Keratinocyte (primary cell): ENCODE data around the gene CCBE1. TPM values are rescaled to one million over a fixed set of nuclear protein-coding genes. Genes with fewer than 3 reads are reported as not detected.

Source experiments
- DNase-seq: peaks from one replicate; pipeline ENCODE4 v3.0.0-alpha.2; 2011; ENCODE audit warnings: low read depth, missing footprints, low spot score
- FAIRE-seq: peaks from 2 replicates; lab custom pipeline; 2011; peaks lifted over from hg19 to GRCh38; lab: Jason Lieb, UNC
- H2AFZ ChIP-seq: 2 replicates; pipeline ENCODE4 v1.6.0; 2012; ENCODE audit warnings: low read length, control low read depth, inconsistent platforms; ENCODE audit not compliant: control insufficient read depth
- H3K27ac ChIP-seq: 2 replicates; pipeline ENCODE4 v1.5.1; 2011; ENCODE audit warnings: low read length; ENCODE audit not compliant: control insufficient read depth, insufficient read depth
- H3K27me3 ChIP-seq: 3 replicates; pipeline ENCODE4 v1.6.0; 2011; ENCODE audit warnings: low read length; ENCODE audit not compliant: control insufficient read depth, insufficient read depth; ENCODE audit errors: extremely low read depth
- H3K36me3 ChIP-seq, 2 experiments: 2 replicates in 1 of 2; 3 replicates in 1 of 2; pipeline ENCODE4 v1.5.1; 2011; ENCODE audit warnings: low read length in 2 of 2, mild to moderate bottlenecking in 1 of 2; ENCODE audit not compliant: control insufficient read depth in 2 of 2, insufficient read depth in 2 of 2; ENCODE audit errors: extremely low read depth in 1 of 2
- H3K4me1 ChIP-seq: 3 replicates; pipeline ENCODE4 v1.5.1; 2011; ENCODE audit warnings: low read length; ENCODE audit not compliant: control insufficient read depth, insufficient read depth; ENCODE audit errors: extremely low read depth
- H3K4me2 ChIP-seq: 3 replicates; pipeline ENCODE4 v1.6.0; 2011; ENCODE audit warnings: low read depth, low read length; ENCODE audit not compliant: control insufficient read depth, insufficient read depth; ENCODE audit errors: extremely low read depth
- H3K4me3 ChIP-seq, 3 experiments: fragments of 200-600 bp in 1 of 3; sonication (generic) in 1 of 3; 2 replicates in 2 of 3; 3 replicates in 1 of 3; pipeline ENCODE4 v1.5.1; 2011 to 2016; ENCODE audit warnings: low read length in 3 of 3, mild to moderate bottlenecking in 3 of 3, control low read depth in 2 of 3, inconsistent platforms in 1 of 3, low read depth in 1 of 3, mixed read lengths in 1 of 3, mixed run types in 1 of 3, moderate library complexity in 1 of 3; ENCODE audit not compliant: control insufficient read depth in 2 of 3, insufficient read depth in 2 of 3; ENCODE audit errors: extremely low read depth in 1 of 3
- H3K79me2 ChIP-seq: 2 replicates; pipeline ENCODE4 v1.6.0; 2012; ENCODE audit warnings: low read length; ENCODE audit not compliant: control insufficient read depth, insufficient read depth
- H3K9ac ChIP-seq: 3 replicates; pipeline ENCODE4 v1.6.0; 2011; ENCODE audit warnings: low read length; ENCODE audit not compliant: control insufficient read depth, insufficient read depth; ENCODE audit errors: extremely low read depth
- H3K9me1 ChIP-seq: 3 replicates; pipeline ENCODE4 v1.6.0; 2011; ENCODE audit warnings: low read length; ENCODE audit not compliant: control insufficient read depth, insufficient read depth; ENCODE audit errors: extremely low read depth
- H3K9me3 ChIP-seq: 2 replicates; pipeline ENCODE4 v1.5.1; 2012; ENCODE audit warnings: low read depth, low read length; ENCODE audit not compliant: control insufficient read depth
- H4K20me1 ChIP-seq: 3 replicates; pipeline ENCODE4 v1.6.0; 2011; ENCODE audit warnings: low read length; ENCODE audit not compliant: control insufficient read depth, insufficient read depth; ENCODE audit errors: extremely low read depth
- EZH2 ChIP-seq: IDR thresholded peaks from one replicate; pipeline ENCODE4 v1.6.1; 2012; ENCODE audit warnings: inconsistent platforms, mild to moderate bottlenecking, low read length, moderate library complexity
- dilution Hi-C: fragments of 300-500 bp; cut with MboI; formaldehyde crosslinking; loops from one replicate; pipeline ENCODE4 v1.7.0; 2020; ENCODE audit warnings: low sequenced_read_pairs; ENCODE audit not compliant: extremely low pct_ligation_motif_present
- polyA plus RNA-seq, 5 experiments: library from polyadenylated mRNA; depleted of rRNA in 3 of 5; stranded (reverse) in 3 of 5; stranded (forward) in 1 of 5; unstranded in 1 of 5; fragments of >200 nt; gene quantifications; 1 replicate in 1 of 5; 2 replicates in 3 of 5; 3 replicates in 1 of 5; pipeline versions ENCODE4 v1.2.1 to v1.2.3, GENCODE V29; 2011 to 2012; ENCODE audit warnings: missing spikeins in 2 of 5, low read depth in 1 of 5, low replicate concordance in 1 of 5
- TF ChIP-seq, protein P1 (sequence below), 3 experiments: IDR thresholded peaks in 1 of 3; conservative IDR thresholded peaks in 1 of 3; optimal IDR thresholded peaks in 1 of 3; 2 replicates in 2 of 3; 3 replicates in 1 of 3; pipeline versions ENCODE3 to v1.5.1; 2011; ENCODE audit warnings: low read length in 3 of 3, mild to moderate bottlenecking in 3 of 3, moderate library complexity in 2 of 3, control low read depth in 1 of 3, inconsistent platforms in 1 of 3; ENCODE audit not compliant: insufficient read depth in 2 of 3; ENCODE audit errors: extremely low read depth in 1 of 3

The CCBE1 gene
- polyA plus RNA-seq, 1 donor (not counting 4 experiments of a cell fraction or from before 2014, with no cell fraction given) = 20.1 TPM

- peaks cover 30% of the 10 kb centered on the region for H3K4me1 ChIP-seq
- no peak overlapping the region for H3K27ac ChIP-seq
- dilution Hi-C loops = no loop called here
- H3K79me2 ChIP-seq = no peaks in the 10 kb centered on the region
- H2AFZ ChIP-seq = no peak overlapping the region
- no peaks in the 10 kb centered on the region for H3K36me3 ChIP-seq
- no peaks in the 10 kb centered on the region for H3K9me3 ChIP-seq
- no peak overlapping the region for H3K9ac ChIP-seq
- no peak for DNase-seq
- H3K9me1 ChIP-seq = peaks cover 3% of the 10 kb centered on the region
- no peak overlapping the region for H3K4me3 ChIP-seq
- no peak overlapping the region for H3K4me2 ChIP-seq
- TF ChIP-seq, protein P1, sequence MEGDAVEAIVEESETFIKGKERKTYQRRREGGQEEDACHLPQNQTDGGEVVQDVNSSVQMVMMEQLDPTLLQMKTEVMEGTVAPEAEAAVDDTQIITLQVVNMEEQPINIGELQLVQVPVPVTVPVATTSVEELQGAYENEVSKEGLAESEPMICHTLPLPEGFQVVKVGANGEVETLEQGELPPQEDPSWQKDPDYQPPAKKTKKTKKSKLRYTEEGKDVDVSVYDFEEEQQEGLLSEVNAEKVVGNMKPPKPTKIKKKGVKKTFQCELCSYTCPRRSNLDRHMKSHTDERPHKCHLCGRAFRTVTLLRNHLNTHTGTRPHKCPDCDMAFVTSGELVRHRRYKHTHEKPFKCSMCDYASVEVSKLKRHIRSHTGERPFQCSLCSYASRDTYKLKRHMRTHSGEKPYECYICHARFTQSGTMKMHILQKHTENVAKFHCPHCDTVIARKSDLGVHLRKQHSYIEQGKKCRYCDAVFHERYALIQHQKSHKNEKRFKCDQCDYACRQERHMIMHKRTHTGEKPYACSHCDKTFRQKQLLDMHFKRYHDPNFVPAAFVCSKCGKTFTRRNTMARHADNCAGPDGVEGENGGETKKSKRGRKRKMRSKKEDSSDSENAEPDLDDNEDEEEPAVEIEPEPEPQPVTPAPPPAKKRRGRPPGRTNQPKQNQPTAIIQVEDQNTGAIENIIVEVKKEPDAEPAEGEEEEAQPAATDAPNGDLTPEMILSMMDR (optimal IDR thresholded peaks at IDR 0.05 in 1 of 3, IDR thresholded peaks at IDR 0.05 in 1 of 3, conservative IDR thresholded peaks at IDR 0.05 in 1 of 3; ENCODE audit: extremely low read depth in 1 of 3, insufficient read depth in 2 of 3, low read length in 3 of 3) = no peak
- no peak for TF ChIP-seq EZH2
- H4K20me1 ChIP-seq = no peaks in the 10 kb centered on the region
- no peaks in the 10 kb centered on the region for H3K27me3 ChIP-seq
- FAIRE-seq = no peak
Observed at GRCh38 chr18:59708988-59709387, 11.8 kb upstream of the CCBE1 start.

- no peaks in the 10 kb centered on the region for H3K79me2 ChIP-seq
- dilution Hi-C loops = no loop called here
- no peak overlapping the region for H3K4me3 ChIP-seq
- FAIRE-seq (no peak), DNase-seq (no peak)
- H3K36me3 ChIP-seq = no peaks in the 10 kb centered on the region
- no peaks in the 10 kb centered on the region for H3K9me3 ChIP-seq
- no peak overlapping the region for H3K27ac ChIP-seq
- no peaks in the 10 kb centered on the region for H4K20me1 ChIP-seq
- no peak overlapping the region for H3K9ac ChIP-seq
- H3K4me2 ChIP-seq = no peak overlapping the region
- H2AFZ ChIP-seq = no peak overlapping the region
- no peaks in the 10 kb centered on the region for H3K27me3 ChIP-seq
- TF ChIP-seq, protein P1 (optimal IDR thresholded peaks at IDR 0.05 in 1 of 3, IDR thresholded peaks at IDR 0.05 in 1 of 3, conservative IDR thresholded peaks at IDR 0.05 in 1 of 3; ENCODE audit: extremely low read depth in 1 of 3, insufficient read depth in 2 of 3, low read length in 3 of 3) = no peak
- no peak for TF ChIP-seq EZH2
- peaks cover 27% of the 10 kb centered on the region for H3K4me1 ChIP-seq
- H3K9me1 ChIP-seq = peaks cover 3% of the 10 kb centered on the region
Observed at GRCh38 chr18:59707306-59707705, 10.1 kb upstream of the CCBE1 start.
